GM18867 (cell line): Measurements from ENCODE around the gene EFCAB11.

Source experiments
- ATAC-seq: cut with Tn5 transposase; IDR thresholded peaks from one replicate; pipeline ENCODE4 v1.9.1; 2021; ENCODE audit warnings: mild to moderate bottlenecking, moderate library complexity; ENCODE audit not compliant: unreplicated experiment

Gene EFCAB11

GRCh38 chr14:89954070-89955021, at the start of gene EFCAB11:
Gene EFCAB11, minus strand, starts transcription at chr14:89954730. Its CDS starts 70 bp downstream, at chr14:89954660.
- peak; percentile 84 for ATAC-seq

- ATAC-seq: no peak
Measured at GRCh38 chr14:90003526-90004307, 49.2 kb upstream of the EFCAB11 start.

GRCh38 chr14:90000935-90001334, 46.4 kb upstream of the EFCAB11 start:
- no peak for ATAC-seq

GRCh38 chr14:89996963-89997362, 42.4 kb upstream of the EFCAB11 start:
- no peak for ATAC-seq

GRCh38 chr14:89992273-89992672, 37.7 kb upstream of the EFCAB11 start:
- ATAC-seq: no peak

GRCh38 chr14:89990623-89991275, 36.2 kb upstream of the EFCAB11 start:
- no peak for ATAC-seq

GRCh38 chr14:89990218-89990617, 35.7 kb upstream of the EFCAB11 start:
- ATAC-seq: no peak

- no peak for ATAC-seq
Measured at GRCh38 chr14:89988787-89989186, 34.3 kb upstream of the EFCAB11 start.

GRCh38 chr14:89987161-89987475, 32.6 kb upstream of the EFCAB11 start:
- ATAC-seq: no peak

GRCh38 chr14:89986462-89987160, 32.1 kb upstream of the EFCAB11 start:
- ATAC-seq: no peak

GRCh38 chr14:89983375-89983774, 28.8 kb upstream of the EFCAB11 start:
- peak; percentile 74 for ATAC-seq

GRCh38 chr14:89978656-89979055, 24.1 kb upstream of the EFCAB11 start:
- ATAC-seq: no peak

GRCh38 chr14:89977668-89978067, 23.1 kb upstream of the EFCAB11 start:
- no peak for ATAC-seq

- ATAC-seq: peak; percentile 64
Measured at GRCh38 chr14:89973234-89973823, 18.8 kb upstream of the EFCAB11 start.

GRCh38 chr14:89965839-89966238, 11.3 kb upstream of the EFCAB11 start:
- no peak for ATAC-seq

- ATAC-seq: no peak
Measured at GRCh38 chr14:89963288-89963978, 8.9 kb upstream of the EFCAB11 start.

- no peak for ATAC-seq
Measured at GRCh38 chr14:89960914-89961313, 6.4 kb upstream of the EFCAB11 start.

GRCh38 chr14:89959853-89960445, 5.4 kb upstream of the EFCAB11 start:
- ATAC-seq: no peak

- no peak for ATAC-seq
Measured at GRCh38 chr14:89958966-89959365, 4.4 kb upstream of the EFCAB11 start.
